Brain microvascular endothelial cell (primary cell): ENCODE measurements around the gene GEN1.

Experiments used
- DNase-seq: peaks from one replicate; pipeline ENCODE4 v3.0.0-alpha.2; 2020
- H3K27ac ChIP-seq: fragments of 250-450 bp; sonication (Bioruptor Pico); 2 replicates; pipeline ENCODE4 v1.5.1; 2020; ENCODE audit warnings: mild to moderate bottlenecking, moderate library complexity
- H3K27me3 ChIP-seq: fragments of 250-450 bp; sonication (Bioruptor Pico); replicated peaks from 2 replicates; pipeline ENCODE4 v1.5.1; 2020; ENCODE audit warnings: mild to moderate bottlenecking
- H3K36me3 ChIP-seq: fragments of 250-450 bp; sonication (Bioruptor Pico); replicated peaks from 2 replicates; pipeline ENCODE4 v1.5.1; 2020; ENCODE audit warnings: mild to moderate bottlenecking
- H3K4me3 ChIP-seq: 2 replicates; pipeline ENCODE4 v1.5.1; 2011; ENCODE audit warnings: low read depth, mild to moderate bottlenecking, control low read depth, low read length, moderate library complexity
- CTCF ChIP-seq: IDR thresholded peaks from 2 replicates; pipeline ENCODE4 v1.5.1; 2011; ENCODE audit warnings: low read depth, mild to moderate bottlenecking, moderate library complexity, low read length, control low read depth, inconsistent platforms; ENCODE audit errors: missing control alignments
- in situ Hi-C: cut with HindIII; loops from 2 replicates; pipeline ENCODE4 v1.10.0; 2017; ENCODE audit warnings: low sequenced_read_pairs, low pct_ligation_motif_present

GEN1 gene

GRCh38 chr2:17800693-17801458, 46.9 kb downstream of the GEN1 start:
- DNase-seq = no peak
- Histone ChIP-seq H3K4me3 (no peak overlapping the region), H3K36me3 (no peaks in the 10 kb centered on the region), H3K27ac (no peak overlapping the region), H3K27me3 (no peaks in the 10 kb centered on the region)
- TF ChIP-seq CTCF = no peak
- in situ Hi-C loops = no loop called here

- Histone ChIP-seq H3K27me3 (no peaks in the 10 kb centered on the region), H3K27ac (no peak overlapping the region), H3K36me3 (no peaks in the 10 kb centered on the region), H3K4me3 (no peak overlapping the region)
- in situ Hi-C loops = no loop called here
- TF ChIP-seq CTCF = no peak
- DNase-seq = no peak
Measured at GRCh38 chr2:17803497-17803896, 49.6 kb downstream of the GEN1 start.

- Histone ChIP-seq H3K27me3 (no peaks in the 10 kb centered on the region), H3K27ac (no peak overlapping the region), H3K36me3 (no peaks in the 10 kb centered on the region), H3K4me3 (no peak overlapping the region)
- TF ChIP-seq CTCF = no peak
- no peak for DNase-seq
- in situ Hi-C loops = no loop called here
Measured at GRCh38 chr2:17804358-17804757, 50.4 kb downstream of the GEN1 start.

- no peaks in the 10 kb centered on the region for H3K27me3 ChIP-seq
- no peak for TF ChIP-seq CTCF
- H3K27ac ChIP-seq = no peak overlapping the region
- in situ Hi-C loops = no loop called here
- no peak overlapping the region for H3K4me3 ChIP-seq
- H3K36me3 ChIP-seq = no peaks in the 10 kb centered on the region
- DNase-seq = no peak
Measured at GRCh38 chr2:17805166-17805565, 51.2 kb downstream of the GEN1 start.

- in situ Hi-C loops = no loop called here
- no peaks in the 10 kb centered on the region for H3K27me3 ChIP-seq
- DNase-seq = no peak
- H3K36me3 ChIP-seq = no peaks in the 10 kb centered on the region
- no peak for TF ChIP-seq CTCF
- no peak overlapping the region for H3K4me3 ChIP-seq
- no peak overlapping the region for H3K27ac ChIP-seq
Measured at GRCh38 chr2:17805717-17806363, 51.9 kb downstream of the GEN1 start.
